ENCODE data around the gene MAP3K13.
"Not testable (repeated sequence)": the region's sequence is repeated elsewhere in the genome, so short reads cannot be mapped to it uniquely, and the experiment has no call there.

MAP3K13 gene

DNA sequence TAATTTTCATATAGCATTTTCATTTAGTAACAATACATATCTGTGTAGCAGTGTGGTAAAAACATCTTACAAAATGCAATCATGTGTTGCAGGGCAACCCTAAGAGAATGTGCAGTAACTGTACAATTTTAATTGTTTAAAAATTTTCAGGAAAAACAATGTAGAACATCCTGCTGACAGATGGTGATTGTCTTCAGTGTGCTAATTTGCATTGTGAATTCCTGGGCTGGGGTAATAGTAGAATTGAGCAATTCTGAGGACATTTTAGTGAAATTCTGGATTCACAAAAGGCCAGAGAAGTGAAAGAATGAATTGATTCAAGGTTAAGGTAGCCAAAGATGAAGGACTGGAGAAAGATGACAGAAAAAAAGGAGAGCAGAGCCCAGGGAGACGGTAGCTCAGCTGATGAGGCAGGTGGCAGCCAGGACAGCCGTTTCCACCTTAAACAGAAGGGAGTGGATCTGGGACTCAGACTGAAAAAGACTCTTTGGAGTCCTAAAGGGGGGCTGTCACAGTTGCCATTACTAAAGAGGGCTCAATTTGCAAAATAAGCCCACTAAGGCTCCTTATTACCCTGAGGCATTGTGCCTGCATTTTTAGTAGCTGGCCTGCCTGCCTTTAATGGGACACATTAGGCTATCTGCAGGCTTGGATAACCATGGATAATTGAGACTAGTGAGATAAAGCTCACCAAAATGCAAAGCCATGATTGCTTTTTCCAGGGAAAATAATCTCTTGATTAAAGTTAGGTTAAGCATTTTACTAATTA, 8.6 kb downstream of the MAP3K13 start:
- no peak for TF ChIP-seq POLR2A (IDR thresholded peaks at IDR 0.05; ENCODE audit: low read depth, low read length)
- no peak for TF ChIP-seq TAF1 (IDR thresholded peaks at IDR 0.05; ENCODE audit: borderline replicate concordance, low read depth, low read length)
- TF ChIP-seq POLR2AphosphoS5 (IDR thresholded peaks at IDR 0.05; ENCODE audit: low read depth, low read length): no peak
- FAIRE-seq: no peak
- no peak for DNase-seq (ENCODE audit: insufficient read length)

DNA sequence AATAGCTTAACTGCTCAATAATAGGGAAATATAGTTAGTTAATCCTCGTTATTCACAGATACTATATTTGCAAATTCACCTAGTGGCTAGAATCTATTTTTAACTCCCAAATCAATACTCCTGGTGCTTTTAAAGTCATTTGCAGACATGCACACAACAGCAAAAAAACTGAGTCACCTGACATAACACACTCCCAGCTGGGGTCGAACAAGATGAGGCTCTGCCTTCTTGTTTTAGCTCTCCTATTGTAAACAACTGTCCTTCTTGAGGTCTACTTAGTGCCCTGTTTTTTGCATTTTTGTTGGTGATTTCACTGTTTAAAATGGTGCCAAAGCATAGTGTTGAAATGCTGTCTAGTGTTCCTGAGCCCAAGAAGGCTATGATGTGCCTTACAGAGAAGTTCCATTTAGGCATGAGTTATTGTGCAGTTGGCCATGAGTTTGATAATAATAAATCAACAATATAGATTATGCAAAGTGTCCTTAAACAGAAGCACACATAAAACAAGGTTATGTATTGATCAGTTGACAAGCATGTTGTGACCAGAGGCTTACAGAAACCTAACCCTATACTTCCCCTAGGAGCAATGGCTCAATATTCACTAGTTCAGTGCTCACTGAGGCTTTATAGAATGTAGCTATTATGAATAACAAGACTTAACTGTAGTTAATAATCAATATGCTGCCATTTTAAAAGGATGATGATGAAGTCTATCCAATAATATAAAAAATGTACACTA, 18.6 kb downstream of the MAP3K13 start:
- FAIRE-seq (no peak), DNase-seq (ENCODE audit: insufficient read length) (no peak)
- TF ChIP-seq TAF1 (IDR thresholded peaks at IDR 0.05; ENCODE audit: borderline replicate concordance, low read depth, low read length): no peak
- TF ChIP-seq POLR2A (IDR thresholded peaks at IDR 0.05; ENCODE audit: low read depth, low read length): no peak
- TF ChIP-seq POLR2AphosphoS5 (IDR thresholded peaks at IDR 0.05; ENCODE audit: low read depth, low read length): no peak

DNA sequence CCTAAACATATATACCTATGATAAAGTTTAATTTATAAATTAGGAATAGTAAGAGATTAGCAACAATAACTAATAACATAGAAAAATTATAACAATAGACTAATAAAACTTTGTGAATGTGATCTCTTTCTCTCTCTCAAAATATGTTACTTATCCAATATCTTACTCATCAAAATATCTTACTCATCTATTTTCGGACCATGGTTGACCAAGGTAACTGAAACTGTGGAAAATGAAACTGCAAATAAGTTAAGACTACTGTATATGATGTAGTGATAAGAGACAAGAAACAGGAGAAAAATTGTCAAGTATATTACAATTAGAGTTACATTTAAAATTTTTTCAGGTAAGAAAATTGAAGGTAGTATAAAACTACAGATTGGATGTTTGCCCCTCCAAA, 19.2 kb downstream of the MAP3K13 start:
- no peak for TF ChIP-seq POLR2AphosphoS5 (IDR thresholded peaks at IDR 0.05; ENCODE audit: low read depth, low read length)
- no peak for TF ChIP-seq TAF1 (IDR thresholded peaks at IDR 0.05; ENCODE audit: borderline replicate concordance, low read depth, low read length)
- no peak for TF ChIP-seq POLR2A (IDR thresholded peaks at IDR 0.05; ENCODE audit: low read depth, low read length)
- no peak for FAIRE-seq
- no peak for DNase-seq (ENCODE audit: insufficient read length)

DNA sequence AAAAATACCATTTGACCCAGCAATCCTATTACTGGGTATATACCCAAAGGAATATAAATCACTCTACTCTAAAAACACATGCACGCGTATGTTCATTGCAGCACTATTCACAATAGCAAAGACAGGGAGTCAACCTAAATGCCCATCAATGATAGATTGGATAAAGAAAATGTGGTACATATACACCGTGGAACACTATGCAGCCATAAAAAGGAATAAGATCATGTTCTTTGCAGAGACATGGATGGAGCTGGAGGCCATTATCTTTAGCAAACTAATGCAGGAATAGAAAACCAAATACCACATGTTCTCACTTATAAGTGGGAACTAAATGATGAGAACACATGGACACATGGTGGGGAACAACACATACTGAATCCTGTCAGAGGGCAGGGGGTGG, 23.6 kb downstream of the MAP3K13 start:
- DNase-seq (ENCODE audit: insufficient read length); FAIRE-seq: not testable (repeated sequence)

DNA sequence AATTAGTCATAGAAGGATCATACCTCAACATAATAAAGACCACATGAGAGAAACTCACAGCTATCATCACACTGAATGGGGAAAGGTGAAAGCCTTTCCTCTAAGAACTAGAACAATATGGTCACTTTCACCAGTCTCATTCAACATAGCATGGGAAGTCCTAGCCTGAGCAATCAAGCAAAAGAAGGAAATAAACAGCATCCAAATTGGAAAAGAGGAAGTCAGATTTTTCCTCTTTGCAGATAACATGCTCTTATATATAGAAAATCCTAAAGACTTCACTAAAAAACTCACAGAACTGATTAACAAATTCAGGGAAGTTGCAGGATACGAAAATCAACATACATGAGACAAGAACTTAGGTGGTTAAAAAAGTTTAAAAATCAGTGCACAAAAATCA, 24.7 kb downstream of the MAP3K13 start:
- no peak for FAIRE-seq
- DNase-seq (ENCODE audit: insufficient read length): no peak
- no peak for TF ChIP-seq POLR2A (IDR thresholded peaks at IDR 0.05; ENCODE audit: low read depth, low read length)
- TF ChIP-seq TAF1 (IDR thresholded peaks at IDR 0.05; ENCODE audit: borderline replicate concordance, low read depth, low read length): no peak
- no peak for TF ChIP-seq POLR2AphosphoS5 (IDR thresholded peaks at IDR 0.05; ENCODE audit: low read depth, low read length)

DNA sequence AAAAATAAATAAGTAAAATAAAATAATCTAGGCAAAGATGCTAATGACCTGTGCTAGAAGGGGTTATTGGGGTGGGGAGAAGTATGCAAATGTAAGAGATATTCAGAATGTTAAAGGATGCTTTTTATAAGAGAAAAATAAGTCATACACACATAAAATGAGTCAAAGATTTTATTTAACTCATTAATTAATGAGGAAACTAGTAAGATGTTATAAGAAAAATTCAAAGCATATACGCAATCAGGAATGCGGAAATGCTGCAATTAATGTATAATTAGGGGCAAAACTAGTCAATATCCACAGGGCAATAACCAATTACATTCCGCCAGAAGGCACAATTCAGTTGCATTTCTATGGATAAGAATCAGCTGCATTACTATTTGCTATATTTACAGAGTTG, 30.1 kb downstream of the MAP3K13 start:
- DNase-seq (ENCODE audit: insufficient read length) (no peak), FAIRE-seq (no peak)
- TF ChIP-seq TAF1 (IDR thresholded peaks at IDR 0.05; ENCODE audit: borderline replicate concordance, low read depth, low read length): no peak
- no peak for TF ChIP-seq POLR2A (IDR thresholded peaks at IDR 0.05; ENCODE audit: low read depth, low read length)
- no peak for TF ChIP-seq POLR2AphosphoS5 (IDR thresholded peaks at IDR 0.05; ENCODE audit: low read depth, low read length)

DNA sequence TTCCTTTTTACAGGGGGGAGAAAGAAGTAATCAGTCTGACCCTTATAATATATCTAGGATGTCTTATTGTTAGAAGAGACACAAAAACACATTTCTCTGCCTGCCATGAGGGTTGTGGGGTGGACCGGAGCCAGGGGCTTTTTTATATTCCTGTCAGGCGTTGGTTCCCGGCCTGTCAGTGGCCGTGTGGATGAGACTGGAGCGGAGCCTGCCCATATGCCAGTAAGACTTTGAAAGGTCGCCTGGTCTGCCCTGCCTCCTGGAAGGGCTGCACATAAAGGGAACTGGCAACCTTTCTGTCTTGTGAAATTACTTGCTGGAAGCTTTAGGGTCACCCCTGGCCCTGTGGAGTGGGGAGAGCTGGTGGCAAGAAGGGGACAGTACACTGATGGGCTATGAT, 34.7 kb downstream of the MAP3K13 start:
- no peak for TF ChIP-seq POLR2AphosphoS5 (IDR thresholded peaks at IDR 0.05; ENCODE audit: low read depth, low read length)
- no peak for TF ChIP-seq POLR2A (IDR thresholded peaks at IDR 0.05; ENCODE audit: low read depth, low read length)
- DNase-seq (ENCODE audit: insufficient read length) (no peak), FAIRE-seq (no peak)

DNA sequence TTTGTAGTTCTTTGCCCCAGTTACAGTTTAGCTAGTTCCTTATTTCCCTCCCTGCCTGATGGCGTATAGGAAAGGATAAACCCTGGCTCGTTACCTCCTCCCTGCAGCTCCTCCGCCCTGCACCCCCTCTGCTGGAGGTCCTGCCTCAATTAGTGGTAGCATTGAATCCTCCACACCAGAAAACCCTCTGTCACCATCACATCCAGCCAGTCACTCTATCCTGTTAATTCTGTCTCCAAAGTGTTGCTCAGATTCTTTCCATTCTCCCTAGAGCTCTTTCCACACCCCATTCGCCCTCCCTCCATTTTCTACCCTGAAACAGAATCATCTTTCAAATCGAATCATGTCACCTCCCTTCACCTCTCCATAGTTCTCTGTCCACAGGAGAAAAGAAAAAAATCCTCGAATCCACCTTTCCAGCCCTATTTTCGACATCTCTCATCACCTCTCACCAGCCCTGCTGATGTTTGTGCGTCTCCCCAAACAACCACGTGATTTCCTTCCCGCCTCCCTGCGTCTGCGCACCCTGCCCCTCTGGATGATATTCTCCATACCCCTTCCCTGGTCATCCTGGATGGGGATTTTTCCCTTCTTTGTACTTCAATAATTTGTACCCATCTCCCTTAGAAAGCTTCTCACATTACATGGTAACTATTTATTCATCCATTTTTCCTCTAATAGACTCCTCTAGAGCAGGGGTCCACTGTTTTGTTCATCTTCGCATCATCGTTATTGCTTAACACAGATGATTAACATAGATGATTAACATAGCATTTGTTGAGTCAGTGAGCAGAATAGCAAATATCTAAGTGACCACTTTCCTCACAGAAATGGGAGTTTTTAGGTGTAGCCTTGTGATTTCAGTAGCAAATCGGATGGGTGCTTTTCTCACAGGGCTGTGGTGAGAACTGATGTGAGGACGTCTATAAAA, 37.1 kb downstream of the MAP3K13 start:
- DNase-seq (ENCODE audit: insufficient read length) (no peak), FAIRE-seq (no peak)

DNA sequence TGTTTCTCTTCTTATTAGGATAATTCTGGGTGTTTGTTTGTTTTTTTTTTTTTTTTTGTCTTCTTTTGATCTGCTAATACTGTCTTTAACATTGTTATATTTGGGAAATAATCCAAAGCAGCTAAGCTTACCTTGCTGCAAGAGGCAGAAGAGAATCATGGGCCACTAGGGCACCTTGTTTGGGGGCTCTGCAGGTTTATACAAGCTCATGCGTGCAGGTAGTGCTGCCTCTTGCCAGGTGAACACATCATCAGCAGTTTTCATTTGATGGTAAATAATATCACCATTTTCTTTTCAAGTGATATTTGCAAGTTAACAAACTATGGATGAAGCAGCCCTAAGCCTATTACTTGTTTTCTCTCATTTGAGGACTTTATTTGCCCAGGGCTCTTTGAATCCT, 37.9 kb downstream of the MAP3K13 start:
- TF ChIP-seq TAF1 (IDR thresholded peaks at IDR 0.05; ENCODE audit: borderline replicate concordance, low read depth, low read length): no peak
- no peak for TF ChIP-seq POLR2AphosphoS5 (IDR thresholded peaks at IDR 0.05; ENCODE audit: low read depth, low read length)
- no peak for TF ChIP-seq POLR2A (IDR thresholded peaks at IDR 0.05; ENCODE audit: low read depth, low read length)
- FAIRE-seq (peak; percentile 36), DNase-seq (ENCODE audit: insufficient read length) (no peak)

More for the DNA sequence above, 37.1 kb downstream of the MAP3K13 start:
- TF ChIP-seq POLR2A (IDR thresholded peaks at IDR 0.05; ENCODE audit: low read depth, low read length): no peak
- TF ChIP-seq TAF1 (IDR thresholded peaks at IDR 0.05; ENCODE audit: borderline replicate concordance, low read depth, low read length): no peak
- no peak for TF ChIP-seq POLR2AphosphoS5 (IDR thresholded peaks at IDR 0.05; ENCODE audit: low read depth, low read length)

DNA sequence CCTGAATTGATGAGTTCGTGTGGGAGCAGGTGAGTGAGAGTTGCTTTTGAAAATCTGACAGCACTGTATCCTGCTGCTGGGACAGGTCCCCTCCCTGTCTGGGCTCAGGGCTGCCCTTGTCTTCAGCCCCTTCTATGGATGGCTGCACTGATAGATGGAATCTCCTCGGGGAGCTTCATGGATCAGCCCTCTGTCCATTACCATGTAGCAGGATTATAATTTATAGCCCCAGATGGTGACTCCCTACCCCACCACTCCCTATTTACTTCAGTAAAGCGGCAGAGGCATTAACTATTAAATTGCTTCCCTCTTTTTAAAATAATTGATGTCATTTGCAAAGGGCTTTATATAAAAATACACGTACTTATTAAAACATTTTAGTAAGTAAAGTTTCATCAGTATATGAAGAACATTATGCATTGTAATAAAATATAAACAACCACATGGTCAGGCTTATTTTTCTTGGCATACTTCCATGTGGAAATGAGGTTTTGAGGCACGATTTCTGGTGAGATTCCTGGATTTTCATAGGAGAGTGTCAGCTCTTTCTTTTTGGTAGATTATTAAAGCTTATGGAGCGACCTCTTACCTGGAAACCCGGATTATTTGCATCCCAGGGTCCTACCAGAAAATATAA, 38.5 kb downstream of the MAP3K13 start:
- FAIRE-seq: no peak
- DNase-seq (ENCODE audit: insufficient read length): no peak
- TF ChIP-seq POLR2A (IDR thresholded peaks at IDR 0.05; ENCODE audit: low read depth, low read length): no peak
- TF ChIP-seq TAF1 (IDR thresholded peaks at IDR 0.05; ENCODE audit: borderline replicate concordance, low read depth, low read length): no peak
- no peak for TF ChIP-seq POLR2AphosphoS5 (IDR thresholded peaks at IDR 0.05; ENCODE audit: low read depth, low read length)

DNA sequence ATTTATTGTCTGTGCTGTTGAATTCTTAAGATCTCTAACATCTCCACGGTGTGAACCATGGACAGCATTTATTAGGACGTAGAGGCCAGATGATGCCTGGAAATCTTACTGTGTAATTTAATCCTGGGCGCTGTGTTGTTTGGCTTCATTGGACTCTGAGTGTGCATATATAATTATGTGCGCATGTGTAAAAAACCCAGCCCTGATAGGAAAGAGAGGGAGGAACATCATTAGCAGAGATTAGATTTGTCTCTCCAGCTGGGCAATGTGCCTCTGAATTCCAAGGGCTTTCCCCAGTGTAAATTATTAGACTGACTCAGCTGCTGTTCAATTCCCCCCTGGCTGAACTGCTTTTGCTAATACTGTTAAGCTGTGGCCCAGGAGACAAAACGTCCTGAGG, 39.6 kb downstream of the MAP3K13 start:
- no peak for DNase-seq (ENCODE audit: insufficient read length)
- no peak for FAIRE-seq

More for the DNA sequence above, 39.6 kb downstream of the MAP3K13 start:
- TF ChIP-seq POLR2AphosphoS5 (IDR thresholded peaks at IDR 0.05; ENCODE audit: low read depth, low read length) (no peak), TAF1 (IDR thresholded peaks at IDR 0.05; ENCODE audit: borderline replicate concordance, low read depth, low read length) (no peak), POLR2A (IDR thresholded peaks at IDR 0.05; ENCODE audit: low read depth, low read length) (no peak)

All from GM12892 (cell line).